ENCODE data around the gene TGFA. TPM values are rescaled to one million over a fixed set of nuclear protein-coding genes. Genes with fewer than 3 reads are reported as not detected.

Gene TGFA
- total and polyA plus RNA-seq, 8 donors: 0.89 to 16.0 (median 3.7) TPM; not detected in 1

- Histone ChIP-seq H3K4me1 (no peaks in the 10 kb centered on the region), H3K9me3 (no peaks in the 10 kb centered on the region), H3K27me3 (no peaks in the 10 kb centered on the region), H3K36me3 (no peaks in the 10 kb centered on the region), H3K27ac (no peak overlapping the region), H3K4me3 (no peak overlapping the region)
- intact Hi-C loops (cut with DNase I; ENCODE audit: low total_unique reads): no loop called here
- TF ChIP-seq POLR2AphosphoS5 (IDR thresholded peaks at IDR 0.05) (no peak), EP300 (IDR thresholded peaks at IDR 0.05) (no peak), POLR2A (IDR thresholded peaks at IDR 0.05) (no peak)
- DNase-seq: peak in 1 of 2 donors; percentile 14
- WGBS, 5 donors: 75 to 83% (median 81%) methylated on average over 9 of the region's 9 CpGs
These were observed 11.6 kb upstream of the TGFA start for GRCh38 chr2:70565039-70565731.

GRCh38 chr2:70561893-70562292 is 8.3 kb upstream of the TGFA start:
- Histone ChIP-seq H3K27ac (no peak overlapping the region), H3K27me3 (peaks cover 0 to 15% (median 0%) of the 10 kb centered on the region in 3 donors), H3K4me1 (peaks cover 0 to 7% (median under 1%) of the 10 kb centered on the region in 4 donors), H3K36me3 (no peaks in the 10 kb centered on the region), H3K9me3 (no peaks in the 10 kb centered on the region), H3K4me3 (no peak overlapping the region)
- TF ChIP-seq EP300 (IDR thresholded peaks at IDR 0.05): no peak
- TF ChIP-seq, protein P1, sequence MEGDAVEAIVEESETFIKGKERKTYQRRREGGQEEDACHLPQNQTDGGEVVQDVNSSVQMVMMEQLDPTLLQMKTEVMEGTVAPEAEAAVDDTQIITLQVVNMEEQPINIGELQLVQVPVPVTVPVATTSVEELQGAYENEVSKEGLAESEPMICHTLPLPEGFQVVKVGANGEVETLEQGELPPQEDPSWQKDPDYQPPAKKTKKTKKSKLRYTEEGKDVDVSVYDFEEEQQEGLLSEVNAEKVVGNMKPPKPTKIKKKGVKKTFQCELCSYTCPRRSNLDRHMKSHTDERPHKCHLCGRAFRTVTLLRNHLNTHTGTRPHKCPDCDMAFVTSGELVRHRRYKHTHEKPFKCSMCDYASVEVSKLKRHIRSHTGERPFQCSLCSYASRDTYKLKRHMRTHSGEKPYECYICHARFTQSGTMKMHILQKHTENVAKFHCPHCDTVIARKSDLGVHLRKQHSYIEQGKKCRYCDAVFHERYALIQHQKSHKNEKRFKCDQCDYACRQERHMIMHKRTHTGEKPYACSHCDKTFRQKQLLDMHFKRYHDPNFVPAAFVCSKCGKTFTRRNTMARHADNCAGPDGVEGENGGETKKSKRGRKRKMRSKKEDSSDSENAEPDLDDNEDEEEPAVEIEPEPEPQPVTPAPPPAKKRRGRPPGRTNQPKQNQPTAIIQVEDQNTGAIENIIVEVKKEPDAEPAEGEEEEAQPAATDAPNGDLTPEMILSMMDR (IDR thresholded peaks at IDR 0.05): no peak
- TF ChIP-seq POLR2A (IDR thresholded peaks at IDR 0.05): no peak
- TF ChIP-seq POLR2AphosphoS5 (IDR thresholded peaks at IDR 0.05): no peak
- intact Hi-C loops (cut with DNase I; ENCODE audit: low total_unique reads): no loop called here
- no peak for DNase-seq

DNA sequence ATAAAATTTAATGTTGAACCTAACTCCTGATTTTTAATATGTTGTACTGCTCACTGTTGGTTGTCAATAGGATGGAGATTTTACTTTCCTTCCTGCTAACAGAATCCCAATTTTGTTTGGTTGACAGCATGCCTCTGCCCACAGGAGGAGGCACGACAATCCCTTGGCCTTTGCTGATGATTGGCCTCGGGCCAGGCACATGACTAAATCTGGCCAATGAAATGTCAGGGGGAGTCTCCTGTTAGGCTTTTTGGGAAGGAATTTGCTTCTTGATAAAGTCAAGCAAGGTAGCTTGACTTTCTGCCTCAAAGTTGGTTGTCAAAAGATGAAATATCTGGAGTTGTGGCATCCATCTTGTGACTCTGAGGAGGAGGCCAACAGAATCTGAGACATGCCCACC is 6.8 kb upstream of the TGFA start:
- Histone ChIP-seq H3K27me3 (peaks cover 0 to 17% (median 0%) of the 10 kb centered on the region in 3 donors), H3K4me1 (peaks cover 0 to 7% (median 3%) of the 10 kb centered on the region in 4 donors), H3K4me3 (no peak overlapping the region), H3K9me3 (no peaks in the 10 kb centered on the region), H3K27ac (no peak overlapping the region), H3K36me3 (no peaks in the 10 kb centered on the region)
- TF ChIP-seq POLR2A (IDR thresholded peaks at IDR 0.05) (no peak), POLR2AphosphoS5 (IDR thresholded peaks at IDR 0.05) (no peak), EP300 (IDR thresholded peaks at IDR 0.05) (no peak)
- TF ChIP-seq, protein P1 (IDR thresholded peaks at IDR 0.05): no peak
- WGBS, 5 donors: 80 to 87% (median 81%) methylated on average over 2 of the region's 2 CpGs
- DNase-seq: no peak
- intact Hi-C loops (cut with DNase I; ENCODE audit: low total_unique reads): no loop called here

DNA sequence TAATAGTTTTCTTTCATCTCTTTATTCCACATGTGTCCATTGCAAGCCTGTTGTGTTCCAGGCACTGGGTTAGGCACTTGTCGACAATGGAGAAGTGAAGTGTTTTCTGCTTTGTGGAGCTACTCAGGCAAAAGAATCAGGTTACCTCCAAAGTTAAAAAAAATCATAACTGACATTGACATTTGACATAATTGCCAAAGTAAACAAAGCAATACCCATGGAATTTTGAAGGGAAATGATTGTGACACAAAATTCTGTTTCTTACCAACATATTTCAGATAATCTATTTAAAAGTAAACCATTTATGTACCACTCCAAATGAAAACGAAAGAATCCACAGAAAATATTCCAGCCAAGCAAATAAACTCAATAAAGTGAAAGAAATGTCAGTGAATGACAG is 6.4 kb upstream of the TGFA start:
- Histone ChIP-seq H3K36me3 (no peaks in the 10 kb centered on the region), H3K9me3 (no peaks in the 10 kb centered on the region), H3K4me3 (no peak overlapping the region), H3K4me1 (peaks cover 0 to 8% (median 4%) of the 10 kb centered on the region in 4 donors), H3K27me3 (peaks cover 0 to 21% (median 0%) of the 10 kb centered on the region in 3 donors), H3K27ac (no peak overlapping the region)
- WGBS, 5 donors: 70 to 85% (median 75%) methylated on average over 2 of the region's 2 CpGs
- DNase-seq: no peak
- TF ChIP-seq, protein P1 (IDR thresholded peaks at IDR 0.05): no peak
- TF ChIP-seq POLR2AphosphoS5 (IDR thresholded peaks at IDR 0.05): no peak
- TF ChIP-seq EP300 (IDR thresholded peaks at IDR 0.05): no peak
- intact Hi-C loops (cut with DNase I; ENCODE audit: low total_unique reads): no loop called here

GRCh38 chr2:70558195-70558808 is 4.7 kb upstream of the TGFA start:
- WGBS, 5 donors: 43 to 54% (median 49%) methylated on average over 5 of the region's 5 CpGs
- no peak for DNase-seq
- H3K27me3 ChIP-seq: peaks cover 0 to 39% (median 15%) of the 10 kb centered on the region in 3 donors

More at GRCh38 chr2:70558195-70558808, 4.7 kb upstream of the TGFA start:
- Histone ChIP-seq H3K9me3 (no peaks in the 10 kb centered on the region), H3K4me3 (no peak overlapping the region), H3K36me3 (no peaks in the 10 kb centered on the region), H3K4me1 (peaks cover 0 to 25% (median 18%) of the 10 kb centered on the region in 4 donors), H3K27ac (peak overlapping the region in 1 of 5 donors; percentile 69)
- intact Hi-C loops (cut with DNase I; ENCODE audit: low total_unique reads): no loop called here
- TF ChIP-seq, protein P1 (IDR thresholded peaks at IDR 0.05): no peak
- TF ChIP-seq POLR2A (IDR thresholded peaks at IDR 0.05): no peak
